PC-3 (cell line): Measurements from ENCODE around the gene TMEM179B.

Experiments used
- EZH2phosphoT487 ChIP-seq: fragments of 300-600 bp; sonication (generic); IDR thresholded peaks from 2 replicates; pipeline ENCODE4 v1.6.1; 2018; ENCODE audit warnings: mild to moderate bottlenecking, antibody characterized with exemption, low read length, borderline replicate concordance
- TF ChIP-seq, protein P1 (sequence below): fragments of 300-600 bp; sonication (generic); conservative IDR thresholded peaks from 2 replicates; pipeline ENCODE4 v1.5.1; 2017; ENCODE audit warnings: antibody characterized with exemption, low read depth, mild to moderate bottlenecking, low read length

DNA sequence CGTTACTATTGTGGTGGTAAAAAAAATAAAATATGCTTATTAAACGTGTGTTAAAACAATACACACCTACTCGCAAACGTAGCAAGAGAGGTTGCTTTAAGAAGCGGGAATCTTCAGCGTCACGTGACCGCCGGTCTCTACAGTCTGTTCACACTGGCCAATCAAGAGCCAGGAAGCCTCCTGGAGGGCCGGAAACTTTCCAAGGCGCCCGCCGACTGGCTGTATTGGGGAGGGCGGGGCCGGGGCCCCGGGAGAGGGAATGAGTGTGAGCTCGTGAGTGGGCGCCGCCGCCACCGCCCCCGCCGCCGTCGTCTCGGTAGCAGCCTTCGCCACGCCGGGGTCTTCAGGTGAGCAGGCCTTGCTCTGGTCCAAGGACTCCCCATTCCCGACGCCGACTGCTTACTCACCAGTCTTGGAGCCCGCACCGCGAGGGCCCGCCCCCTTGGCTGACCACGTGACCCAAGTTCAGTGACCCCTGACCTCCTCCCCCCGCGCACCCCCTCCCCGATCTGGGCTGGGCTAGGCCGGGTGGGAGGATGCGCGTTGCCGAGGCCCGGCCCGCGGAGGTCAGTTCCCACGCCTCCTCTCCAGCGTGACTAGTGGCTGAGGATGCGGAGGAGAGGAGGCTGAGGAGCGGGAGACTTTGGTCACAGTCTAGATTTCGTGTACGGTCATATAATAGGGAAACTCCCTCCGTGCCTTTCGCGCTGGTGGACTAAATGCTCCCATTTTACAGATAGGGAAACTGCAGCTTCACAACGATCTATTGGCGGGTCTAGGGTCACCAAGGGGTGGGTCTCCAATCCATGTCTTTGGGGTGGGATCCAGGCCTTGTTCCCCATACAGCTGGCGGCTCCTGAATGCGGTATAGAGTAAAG lies 15.8 kb upstream of the TMEM179B start, which contains the start of gene TAF6L:
- TF ChIP-seq, protein P1, sequence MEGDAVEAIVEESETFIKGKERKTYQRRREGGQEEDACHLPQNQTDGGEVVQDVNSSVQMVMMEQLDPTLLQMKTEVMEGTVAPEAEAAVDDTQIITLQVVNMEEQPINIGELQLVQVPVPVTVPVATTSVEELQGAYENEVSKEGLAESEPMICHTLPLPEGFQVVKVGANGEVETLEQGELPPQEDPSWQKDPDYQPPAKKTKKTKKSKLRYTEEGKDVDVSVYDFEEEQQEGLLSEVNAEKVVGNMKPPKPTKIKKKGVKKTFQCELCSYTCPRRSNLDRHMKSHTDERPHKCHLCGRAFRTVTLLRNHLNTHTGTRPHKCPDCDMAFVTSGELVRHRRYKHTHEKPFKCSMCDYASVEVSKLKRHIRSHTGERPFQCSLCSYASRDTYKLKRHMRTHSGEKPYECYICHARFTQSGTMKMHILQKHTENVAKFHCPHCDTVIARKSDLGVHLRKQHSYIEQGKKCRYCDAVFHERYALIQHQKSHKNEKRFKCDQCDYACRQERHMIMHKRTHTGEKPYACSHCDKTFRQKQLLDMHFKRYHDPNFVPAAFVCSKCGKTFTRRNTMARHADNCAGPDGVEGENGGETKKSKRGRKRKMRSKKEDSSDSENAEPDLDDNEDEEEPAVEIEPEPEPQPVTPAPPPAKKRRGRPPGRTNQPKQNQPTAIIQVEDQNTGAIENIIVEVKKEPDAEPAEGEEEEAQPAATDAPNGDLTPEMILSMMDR, result no peak
- no peak for TF ChIP-seq EZH2phosphoT487
